ENCODE measurements around the gene EXOC4. TPM values are rescaled to one million over a fixed set of nuclear protein-coding genes. Genes with fewer than 3 reads are reported as not detected.

Gene EXOC4
- total and polyA plus RNA-seq, 12 donors: 7.5 to 41.7 (median 34.6) TPM

GRCh38 chr7:134044682-134045081 lies 791.8 kb downstream of the EXOC4 start:
- no peak for ATAC-seq
- Histone ChIP-seq H3K27ac (no peak overlapping the region), H3K36me3 (peaks cover 0 to 11% (median 0%) of the 10 kb centered on the region in 9 donors), H3K9me3 (peaks cover 0 to 10% (median 0%) of the 10 kb centered on the region in 11 donors), H3K27me3 (no peaks in the 10 kb centered on the region), H3K4me1 (no peaks in the 10 kb centered on the region), H3K4me3 (no peak overlapping the region)
- WGBS, 2 donors: 82 to 84% methylated on average over 2 of the region's 2 CpGs
- TF ChIP-seq, protein P1, sequence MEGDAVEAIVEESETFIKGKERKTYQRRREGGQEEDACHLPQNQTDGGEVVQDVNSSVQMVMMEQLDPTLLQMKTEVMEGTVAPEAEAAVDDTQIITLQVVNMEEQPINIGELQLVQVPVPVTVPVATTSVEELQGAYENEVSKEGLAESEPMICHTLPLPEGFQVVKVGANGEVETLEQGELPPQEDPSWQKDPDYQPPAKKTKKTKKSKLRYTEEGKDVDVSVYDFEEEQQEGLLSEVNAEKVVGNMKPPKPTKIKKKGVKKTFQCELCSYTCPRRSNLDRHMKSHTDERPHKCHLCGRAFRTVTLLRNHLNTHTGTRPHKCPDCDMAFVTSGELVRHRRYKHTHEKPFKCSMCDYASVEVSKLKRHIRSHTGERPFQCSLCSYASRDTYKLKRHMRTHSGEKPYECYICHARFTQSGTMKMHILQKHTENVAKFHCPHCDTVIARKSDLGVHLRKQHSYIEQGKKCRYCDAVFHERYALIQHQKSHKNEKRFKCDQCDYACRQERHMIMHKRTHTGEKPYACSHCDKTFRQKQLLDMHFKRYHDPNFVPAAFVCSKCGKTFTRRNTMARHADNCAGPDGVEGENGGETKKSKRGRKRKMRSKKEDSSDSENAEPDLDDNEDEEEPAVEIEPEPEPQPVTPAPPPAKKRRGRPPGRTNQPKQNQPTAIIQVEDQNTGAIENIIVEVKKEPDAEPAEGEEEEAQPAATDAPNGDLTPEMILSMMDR (IDR thresholded peaks at IDR 0.05): no peak
- intact Hi-C loops (cut with DNase I): loop anchor here in 1 of 10 donors (10.0 kb wide), 1 partner anchor 90 kb away; no protein-coding TSS in a partner anchor
- no peak for DNase-seq

DNA sequence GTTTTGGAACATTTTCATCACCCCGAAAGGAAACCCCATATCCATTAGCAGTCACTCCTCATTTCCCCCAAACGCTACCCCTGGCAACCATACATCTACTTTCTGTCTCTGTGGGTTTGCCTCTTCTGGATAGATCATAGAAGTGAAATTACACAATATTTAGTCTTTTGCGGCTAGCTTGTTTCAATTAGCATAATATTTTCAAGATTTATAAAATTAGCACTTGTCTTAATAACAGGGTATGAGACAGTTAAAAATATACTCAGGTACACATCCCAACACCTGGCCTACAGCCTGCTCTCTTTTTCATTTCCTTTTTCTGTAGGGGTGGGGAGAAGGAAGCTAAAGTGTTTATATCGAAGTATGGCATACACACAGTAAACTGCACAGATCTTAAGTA lies 792.8 kb downstream of the EXOC4 start:
- no peak overlapping the region for H3K4me3 ChIP-seq
- TF ChIP-seq, protein P1 (IDR thresholded peaks at IDR 0.05): no peak
- DNase-seq (no peak), ATAC-seq (no peak)
- peaks cover 0 to 11% (median 0%) of the 10 kb centered on the region in 9 donors for H3K36me3 ChIP-seq
- H3K4me1 ChIP-seq: no peaks in the 10 kb centered on the region
- intact Hi-C loops (cut with DNase I): loop anchor here in 1 of 10 donors (10.0 kb wide), 1 partner anchor 89 kb away; no protein-coding TSS in a partner anchor
- 82 to 96% methylated on average over 4 of the region's 4 CpGs for WGBS, 2 donors
- H3K27ac ChIP-seq: no peak overlapping the region
- no peaks in the 10 kb centered on the region for H3K27me3 ChIP-seq
- H3K9me3 ChIP-seq: peaks cover 0 to 10% (median 0%) of the 10 kb centered on the region in 11 donors

- H3K4me1 ChIP-seq: no peaks in the 10 kb centered on the region
- no peak overlapping the region for H3K4me3 ChIP-seq
- H3K27ac ChIP-seq: no peak overlapping the region
- DNase-seq (no peak), ATAC-seq (no peak)
- TF ChIP-seq, protein P1 (IDR thresholded peaks at IDR 0.05): no peak
- H3K27me3 ChIP-seq: no peaks in the 10 kb centered on the region
- intact Hi-C loops (cut with DNase I): loop anchor here in 1 of 10 donors (10.0 kb wide), 1 partner anchor 88 kb away; no protein-coding TSS in a partner anchor
- 89 to 96% methylated on average over 9 of the region's 9 CpGs for WGBS, 2 donors
- peaks cover 0 to 11% (median 0%) of the 10 kb centered on the region in 9 donors for H3K36me3 ChIP-seq
- peaks cover 0 to 10% (median 0%) of the 10 kb centered on the region in 11 donors for H3K9me3 ChIP-seq
These were observed 793.8 kb downstream of the EXOC4 start for GRCh38 chr7:134046594-134047128.

DNA sequence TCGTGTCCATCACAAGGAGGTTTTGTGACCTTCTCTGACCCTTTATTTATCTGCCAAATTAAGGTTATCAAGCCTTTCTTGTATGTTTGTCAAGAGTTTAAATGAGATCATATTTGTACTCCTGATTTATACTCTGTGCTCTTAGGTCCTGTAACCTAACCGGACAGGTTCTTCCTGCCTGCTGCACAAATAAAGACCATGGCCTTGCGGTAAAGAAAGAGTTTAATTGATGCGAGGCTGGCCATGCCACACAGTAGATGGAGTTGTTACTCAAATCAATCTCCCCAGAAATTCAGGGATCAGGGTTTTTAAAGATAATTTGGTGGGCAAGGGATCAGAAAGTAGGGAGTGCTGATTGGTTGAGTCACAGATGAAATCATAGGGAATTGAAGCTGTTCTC lies 794.8 kb downstream of the EXOC4 start:
- no peak for DNase-seq
- Histone ChIP-seq H3K4me1 (no peaks in the 10 kb centered on the region), H3K4me3 (no peak overlapping the region), H3K9me3 (peaks cover 0 to 10% (median 0%) of the 10 kb centered on the region in 11 donors), H3K27ac (no peak overlapping the region), H3K36me3 (peaks cover 0 to 11% (median 0%) of the 10 kb centered on the region in 9 donors), H3K27me3 (no peaks in the 10 kb centered on the region)
- TF ChIP-seq, protein P1 (IDR thresholded peaks at IDR 0.05): no peak
- intact Hi-C loops (cut with DNase I): loop anchor here in 1 of 10 donors (10.0 kb wide), 1 partner anchor 87 kb away; no protein-coding TSS in a partner anchor
- no peak for ATAC-seq
- 96 to 99% methylated on average over 4 of the region's 4 CpGs for whole genome bisulfite sequencing, 2 donors

Data from heart right ventricle (tissue), 16 donors.